K562 (cell line): Measurements from ENCODE around the gene GABRR3. TPM values are rescaled to one million over a fixed set of nuclear protein-coding genes. Genes with fewer than 3 reads are reported as not detected.
A peak's percentile ranks its signal among the peaks of the same experiment; 100 is the strongest.

Experiments
- CBFA2T2 ChIP-seq: fragments of 450-650 bp; conservative IDR thresholded peaks from 2 replicates; pipeline ENCODE4 v1.6.1; 2017; ENCODE audit warnings: mild to moderate bottlenecking
- CREB1 ChIP-seq, 2 experiments: sonication (generic) in 1 of 2; formaldehyde crosslinking in 1 of 2; IDR thresholded peaks; 2 replicates each; pipeline versions ENCODE4 v1.6.1 to v1.8.0; 2012 to 2022; ENCODE audit warnings: inconsistent platforms in 1 of 2, mild to moderate bottlenecking in 1 of 2, missing genetic modification reagents in 1 of 2, moderate library complexity in 1 of 2
- CTBP1 ChIP-seq: fragments of 450-650 bp; IDR thresholded peaks from 2 replicates; pipeline ENCODE4 v1.6.1; 2016; ENCODE audit warnings: borderline replicate concordance
- GMEB1 ChIP-seq: fragments of 250-450 bp; sonication (Bioruptor Pico); IDR thresholded peaks from 2 replicates; pipeline ENCODE4 v1.4.0; 2020; ENCODE audit warnings: mild to moderate bottlenecking
- GTF2E2 ChIP-seq: fragments of 200-800 bp; sonication (Bioruptor generic); IDR thresholded peaks from 2 replicates; pipeline ENCODE4 v1.6.1; 2016; ENCODE audit warnings: missing genetic modification characterization, missing compliant biosample characterization
- HMGN3 ChIP-seq: IDR thresholded peaks from 2 replicates; pipeline ENCODE4 v1.6.1; 2011; ENCODE audit warnings: borderline replicate concordance, low read depth, mild to moderate bottlenecking, mixed read lengths, low read length; ENCODE audit not compliant: insufficient read length; ENCODE audit errors: extremely low read depth
- KDM2B ChIP-seq: fragments of 250-450 bp; sonication (Bioruptor Pico); IDR thresholded peaks from 2 replicates; pipeline ENCODE4 v1.8.0; 2021; ENCODE audit warnings: mild to moderate bottlenecking, moderate library complexity
- MECOM ChIP-seq: fragments of 250-450 bp; sonication (Bioruptor Pico); IDR thresholded peaks from 2 replicates; pipeline ENCODE4 v1.8.0; 2022; ENCODE audit warnings: inconsistent platforms
- NFYB ChIP-seq: IDR thresholded peaks from 2 replicates; pipeline ENCODE4 v1.6.1; 2011; ENCODE audit warnings: mild to moderate bottlenecking, moderate library complexity; ENCODE audit not compliant: insufficient read length; ENCODE audit errors: extremely low read depth
- NUFIP1 ChIP-seq: fragments of 450-650 bp; IDR thresholded peaks from 2 replicates; pipeline ENCODE4 v1.6.1; 2018; ENCODE audit not compliant: partially characterized antibody
- PRPF4 ChIP-seq: fragments of 200-400 bp; formaldehyde crosslinking; IDR thresholded peaks from one replicate; pipeline ENCODE4 v1.6.1; 2017; ENCODE audit warnings: low read length, low read depth, mild to moderate bottlenecking; ENCODE audit not compliant: insufficient read depth, poor library complexity, severe bottlenecking
- RERE ChIP-seq: sonication (generic); formaldehyde crosslinking; IDR thresholded peaks from 2 replicates; pipeline ENCODE4 v1.8.0; 2023; ENCODE audit warnings: missing genetic modification reagents, mild to moderate bottlenecking, borderline replicate concordance
- SMARCA5 ChIP-seq: fragments of 450-650 bp; IDR thresholded peaks from 2 replicates; pipeline ENCODE4 v1.6.1; 2016
- ZBTB7A ChIP-seq: IDR thresholded peaks from 2 replicates; pipeline ENCODE4 v1.6.1; 2011; ENCODE audit warnings: low read depth, mild to moderate bottlenecking, low read length, moderate library complexity, borderline replicate concordance; ENCODE audit not compliant: control insufficient read depth
- ZNF165 ChIP-seq: fragments of 250-450 bp; sonication (Bioruptor Pico); IDR thresholded peaks from 2 replicates; pipeline ENCODE4 v1.4.0; 2020; ENCODE audit warnings: borderline replicate concordance
- ZNF444 ChIP-seq: fragments of 250-450 bp; sonication (Bioruptor Pico); IDR thresholded peaks from 2 replicates; pipeline ENCODE4 v1.4.0; 2020; ENCODE audit warnings: mild to moderate bottlenecking, moderate library complexity
- ZNF561 ChIP-seq: fragments of 450-650 bp; formaldehyde crosslinking; conservative IDR thresholded peaks from 2 replicates; pipeline ENCODE4 v1.4.0; 2020; ENCODE audit warnings: mild to moderate bottlenecking, moderate library complexity
- polyA plus RNA-seq, 8 experiments: library from polyadenylated mRNA; depleted of rRNA in 4 of 8; stranded (reverse) in 5 of 8; unstranded in 3 of 8; fragments of >200 nt; fragmentation: Nextera tagmentation in 2 of 8; fragmentation: Illumina TruSeq in 1 of 8; extraction: Ambion mirVana in 2 of 8; extraction: Trizol in 1 of 8; gene quantifications; 2 replicates each; pipeline versions ENCODE4 v1.2.1 to v1.2.3, GENCODE V29; 2011 to 2014; ENCODE audit warnings: inconsistent platforms in 1 of 8, missing spikeins in 1 of 8
- total RNA-seq, 7 experiments: library from RNA; depleted of rRNA in 6 of 7; stranded (reverse); fragments of >200 nt in 6 of 7; fragmentation: Illumina TruSeq in 2 of 7; extraction: Trizol in 2 of 7; gene quantifications; 2 replicates each; pipeline versions ENCODE4 v1.2.1 to v1.2.3, GENCODE V29; 2011 to 2021; ENCODE audit warnings: low replicate concordance in 1 of 7

The GABRR3 gene
- total and polyA plus RNA-seq, 9 of the 15 experiments (the other 6 are each of a cell fraction or from before 2014, with no cell fraction given) = not detected

GRCh38 chr3:97971679-97972567, 63.2 kb downstream of the GABRR3 start, which contains the start of gene RIOX2 (continued):
- TF ChIP-seq GMEB1 (CRISPR knock-in tag) (peak; percentile 92), SMARCA5 (no peak), ZBTB7A (no peak), MECOM (no peak), CREB1 (IDR thresholded peaks at IDR 0.05) (peak; percentile 51; the same call in 1 of the 2 replicates), CREB1 (CRISPR knock-in tag; IDR thresholded peaks at IDR 0.05) (0 out of 2 replicates have a peak, but pooled peaks have one; percentile 40), NFYB (no peak), RERE (CRISPR knock-in tag) (no peak), PRPF4 (no peak), ZNF444 (CRISPR knock-in tag) (no peak), CTBP1 (0 out of 2 replicates have a peak, but pooled peaks have one; percentile 31), GTF2E2 (tag) (no peak), NUFIP1 (no peak), ZNF561 (no peak), ZNF165 (CRISPR knock-in tag) (no peak), HMGN3 (peak; percentile 25), CBFA2T2 (no peak), KDM2B (CRISPR knock-in tag) (no peak)
